GM19324 (cell line): Measurements from ENCODE around the gene RNF19B.

ENCODE experiments used
- ATAC-seq: cut with Tn5 transposase; IDR thresholded peaks from one replicate; pipeline ENCODE4 v1.9.1; 2021; ENCODE audit warnings: mild to moderate bottlenecking, moderate library complexity; ENCODE audit not compliant: unreplicated experiment, low FRiP score

Gene RNF19B

GRCh38 chr1:32891630-32892029 is 73.0 kb downstream of the RNF19B start:
- no peak for ATAC-seq

- no peak for ATAC-seq
Measured at GRCh38 chr1:32891241-32891570, 73.4 kb downstream of the RNF19B start.

- no peak for ATAC-seq
Measured at GRCh38 chr1:32890516-32891240, 73.9 kb downstream of the RNF19B start.

GRCh38 chr1:32889731-32890278 is 74.8 kb downstream of the RNF19B start:
- no peak for ATAC-seq

GRCh38 chr1:32888677-32889420 is 75.8 kb downstream of the RNF19B start:
- no peak for ATAC-seq

- no peak for ATAC-seq
Measured at GRCh38 chr1:32888134-32888533, 76.5 kb downstream of the RNF19B start.

GRCh38 chr1:32887623-32888022 is 77.0 kb downstream of the RNF19B start:
- ATAC-seq: no peak

- no peak for ATAC-seq
Measured at GRCh38 chr1:32886828-32887414, 77.7 kb downstream of the RNF19B start.
